Measurements from ENCODE around the gene STARD13. TPM values are rescaled to one million over a fixed set of nuclear protein-coding genes. Genes with fewer than 3 reads are reported as not detected.

STARD13 gene
- total RNA-seq, 2 donors from 2014 or later, result 43.9 to 47.1 TPM

- ATAC-seq (ENCODE audit: insufficient number of reproducible peaks, low FRiP score, low read depth), result no peak
- no peak for DNase-seq (ENCODE audit: low spot score)
- TF ChIP-seq CTCF (IDR thresholded peaks at IDR 0.05), result no peak
- Histone ChIP-seq H3K36me3 (no peaks in the 10 kb centered on the region), H3K27me3 (replicated peaks; ENCODE audit: insufficient read depth) (no peaks in the 10 kb centered on the region), H3K4me3 (no peak overlapping the region), H3K9me3 (no peaks in the 10 kb centered on the region), H3K27ac (no peak overlapping the region), H3K4me1 (ENCODE audit: control insufficient read depth in 1 of 2, low read depth in 2 of 2) (peaks cover 7 to 12% of the 10 kb centered on the region in 2 donors)
Observed at GRCh38 chr13:33249894-33250293, 35.7 kb downstream of the STARD13 start.

- no peak for TF ChIP-seq CTCF (IDR thresholded peaks at IDR 0.05)
- Histone ChIP-seq H3K9me3 (no peaks in the 10 kb centered on the region), H3K36me3 (no peaks in the 10 kb centered on the region), H3K27ac (no peak overlapping the region), H3K27me3 (replicated peaks; ENCODE audit: insufficient read depth) (no peaks in the 10 kb centered on the region), H3K4me3 (no peak overlapping the region), H3K4me1 (ENCODE audit: control insufficient read depth in 1 of 2, low read depth in 2 of 2) (peaks cover 7 to 12% of the 10 kb centered on the region in 2 donors)
- DNase-seq (ENCODE audit: low spot score) (no peak), ATAC-seq (ENCODE audit: insufficient number of reproducible peaks, low FRiP score, low read depth) (no peak)
Observed at GRCh38 chr13:33249066-33249465, 36.5 kb downstream of the STARD13 start.

- Histone ChIP-seq H3K4me1 (ENCODE audit: control insufficient read depth in 1 of 2, low read depth in 2 of 2) (peaks cover 0 to under 1% of the 10 kb centered on the region in 2 donors), H3K27me3 (replicated peaks; ENCODE audit: insufficient read depth) (no peaks in the 10 kb centered on the region), H3K9me3 (no peaks in the 10 kb centered on the region), H3K36me3 (no peaks in the 10 kb centered on the region), H3K27ac (no peak overlapping the region), H3K4me3 (no peak overlapping the region)
- ATAC-seq (ENCODE audit: insufficient number of reproducible peaks, low FRiP score, low read depth), result no peak
- TF ChIP-seq CTCF (IDR thresholded peaks at IDR 0.05), result no peak
- no peak for DNase-seq (ENCODE audit: low spot score)
Observed at GRCh38 chr13:33245505-33246158, 39.9 kb downstream of the STARD13 start.

- Histone ChIP-seq H3K9me3 (no peaks in the 10 kb centered on the region), H3K4me3 (no peak overlapping the region), H3K27me3 (replicated peaks; ENCODE audit: insufficient read depth) (no peaks in the 10 kb centered on the region), H3K36me3 (no peaks in the 10 kb centered on the region), H3K4me1 (ENCODE audit: control insufficient read depth in 1 of 2, low read depth in 2 of 2) (no peaks in the 10 kb centered on the region), H3K27ac (no peak overlapping the region)
- DNase-seq (ENCODE audit: low spot score) (no peak), ATAC-seq (ENCODE audit: insufficient number of reproducible peaks, low FRiP score, low read depth) (no peak)
- no peak for TF ChIP-seq CTCF (IDR thresholded peaks at IDR 0.05)
Observed at GRCh38 chr13:33244907-33245287, 40.7 kb downstream of the STARD13 start.

- Histone ChIP-seq H3K4me3 (no peak overlapping the region), H3K4me1 (ENCODE audit: control insufficient read depth in 1 of 2, low read depth in 2 of 2) (no peaks in the 10 kb centered on the region), H3K27me3 (replicated peaks; ENCODE audit: insufficient read depth) (no peaks in the 10 kb centered on the region), H3K9me3 (no peaks in the 10 kb centered on the region), H3K27ac (no peak overlapping the region), H3K36me3 (no peaks in the 10 kb centered on the region)
- TF ChIP-seq CTCF (IDR thresholded peaks at IDR 0.05), result no peak
- ATAC-seq (ENCODE audit: insufficient number of reproducible peaks, low FRiP score, low read depth) (no peak), DNase-seq (ENCODE audit: low spot score) (no peak)
Observed at GRCh38 chr13:33244210-33244906, 41.2 kb downstream of the STARD13 start.
